Type B pancreatic cell (in vitro differentiated cells): Measurements from ENCODE around the gene RER1. TPM values are rescaled to one million over a fixed set of nuclear protein-coding genes. Genes with fewer than 3 reads are reported as not detected.
A peak's percentile ranks its signal among the peaks of the same experiment; 100 is the strongest.

Experiments used
- DNase-seq: peaks from one replicate; pipeline ENCODE4 v3.0.0; 2021; ENCODE audit warnings: mixed read lengths; ENCODE audit not compliant: unreplicated experiment; ENCODE audit errors: extremely low spot score
- H3K27ac Mint-ChIP-seq: 2 replicates; pipeline ENCODE4 v1.8.0; 2021; ENCODE audit warnings: mild to moderate bottlenecking, mixed read lengths
- H3K27me3 Mint-ChIP-seq: 2 replicates; pipeline ENCODE4 v1.8.0; 2021; ENCODE audit warnings: mixed read lengths
- H3K36me3 Mint-ChIP-seq: 2 replicates; pipeline ENCODE4 v1.8.0; 2021; ENCODE audit warnings: mixed read lengths
- H3K4me1 Mint-ChIP-seq: one replicate; pipeline ENCODE4 v1.8.0; 2021; ENCODE audit warnings: mixed read lengths; ENCODE audit not compliant: unreplicated experiment
- H3K4me3 Mint-ChIP-seq: 2 replicates; pipeline ENCODE4 v1.8.0; 2021; ENCODE audit warnings: mild to moderate bottlenecking, mixed read lengths
- H3K9me3 Mint-ChIP-seq: 2 replicates; pipeline ENCODE4 v1.8.0; 2021; ENCODE audit warnings: mixed read lengths
- CTCF ChIP-seq: fragments of 200-600 bp; sonication (generic); conservative IDR thresholded peaks from 2 replicates; pipeline ENCODE4 v1.5.0; 2021; ENCODE audit warnings: antibody characterized with exemption, mild to moderate bottlenecking
- total RNA-seq: library from RNA; stranded (reverse); gene quantifications from 2 replicates; pipeline ENCODE4 v1.2.1, GENCODE V29; 2021; ENCODE audit warnings: low replicate concordance

Gene RER1
- total RNA-seq, 1 donor from 2014 or later = 126 TPM

DNA sequence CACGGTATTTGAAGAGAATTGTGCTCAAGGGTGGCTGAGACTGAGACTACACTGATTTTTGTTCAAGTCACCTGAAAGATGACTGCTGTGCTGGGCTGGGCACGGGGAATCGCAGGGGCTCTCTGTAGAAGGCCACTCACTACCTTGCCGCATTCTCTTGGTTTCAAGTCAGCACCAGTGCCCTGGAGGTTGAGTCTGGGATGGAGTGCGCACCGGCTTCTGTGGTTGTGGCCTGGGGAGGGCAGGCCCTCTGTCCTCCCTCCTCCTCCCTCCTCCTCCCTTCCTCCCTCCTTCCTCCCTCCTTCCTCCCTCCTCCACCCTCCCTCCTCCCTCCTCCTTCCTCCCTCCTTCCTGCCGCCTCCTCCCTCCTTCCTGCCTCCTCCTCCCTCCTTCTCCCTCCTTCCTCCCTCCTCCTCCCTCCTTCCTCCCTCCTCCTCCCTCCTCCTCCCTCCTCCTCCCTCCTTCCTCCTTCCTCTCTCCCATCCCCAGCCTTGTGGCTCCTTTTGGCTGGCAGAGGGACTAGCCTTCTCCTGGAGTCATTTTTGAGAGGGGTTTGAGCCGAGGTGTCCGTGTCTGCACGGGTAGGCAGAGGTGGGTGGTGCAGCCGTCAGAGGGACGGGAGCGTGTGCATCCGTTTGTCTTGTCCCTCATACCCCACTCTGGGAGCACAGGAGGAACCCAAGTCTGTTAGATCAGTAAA lies 9.5 kb downstream of the RER1 start:
- Mint-ChIP-seq H3K27me3 (no peaks in the 10 kb centered on the region), H3K4me1 (peaks cover 6% of the 10 kb centered on the region), H3K9me3 (no peaks in the 10 kb centered on the region), H3K27ac (no peak overlapping the region), H3K4me3 (no peak overlapping the region), H3K36me3 (peaks cover 12% of the 10 kb centered on the region)
- no peak for DNase-seq
- no peak for TF ChIP-seq CTCF

DNA sequence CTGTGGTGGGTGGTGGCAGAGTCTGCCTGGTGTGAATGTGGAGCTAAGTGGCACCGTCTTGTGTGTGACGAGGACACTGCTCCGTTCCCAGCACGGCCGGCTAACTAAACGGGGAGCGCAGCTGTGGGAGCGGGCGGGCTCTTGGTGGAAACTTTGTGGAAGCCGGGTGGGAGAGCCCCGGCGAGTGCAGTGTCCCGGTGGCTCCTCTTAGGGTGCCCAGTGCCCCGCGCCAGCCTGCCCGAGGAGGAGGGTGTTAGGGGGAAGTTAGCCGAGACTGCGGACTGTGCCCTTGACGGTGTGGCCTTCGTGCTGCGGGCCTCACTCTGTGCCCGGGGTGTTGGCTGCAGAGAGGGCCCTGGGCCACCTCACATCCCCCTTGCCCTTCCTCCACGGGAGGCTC lies 10.8 kb downstream of the RER1 start:
- DNase-seq = no peak
- Mint-ChIP-seq H3K4me1 (no peaks in the 10 kb centered on the region), H3K36me3 (peaks cover 9% of the 10 kb centered on the region), H3K4me3 (no peak overlapping the region), H3K27ac (peak overlapping the region; percentile 50), H3K27me3 (no peaks in the 10 kb centered on the region), H3K9me3 (no peaks in the 10 kb centered on the region)
- TF ChIP-seq CTCF = no peak

DNA sequence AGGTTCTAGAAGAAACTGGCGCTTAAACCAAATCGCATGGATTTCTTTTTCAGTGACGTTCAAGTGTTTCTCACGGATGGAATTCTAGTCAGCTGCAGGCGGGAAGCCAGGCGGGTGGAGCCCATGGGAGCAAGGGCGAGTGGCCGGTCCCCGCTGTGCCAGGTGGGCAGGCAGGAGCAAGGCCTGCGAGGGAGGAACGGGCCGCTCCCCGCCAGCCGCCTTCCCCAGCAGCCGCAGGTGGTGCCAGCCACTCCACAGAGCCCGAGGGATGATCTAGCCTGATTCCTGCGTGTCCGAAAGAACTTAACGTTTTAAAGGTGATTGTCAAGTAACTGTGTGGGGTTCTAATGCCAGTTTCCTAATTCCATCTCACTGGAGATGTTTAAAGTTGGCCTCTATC lies 11.6 kb downstream of the RER1 start:
- H3K36me3 Mint-ChIP-seq = peaks cover 9% of the 10 kb centered on the region
- H3K4me1 Mint-ChIP-seq = no peaks in the 10 kb centered on the region
- H3K9me3 Mint-ChIP-seq = no peaks in the 10 kb centered on the region
- no peak for TF ChIP-seq CTCF
- H3K27me3 Mint-ChIP-seq = no peaks in the 10 kb centered on the region
- no peak for DNase-seq
- H3K4me3 Mint-ChIP-seq = no peak overlapping the region
- no peak overlapping the region for H3K27ac Mint-ChIP-seq

GRCh38 chr1:2404142-2404889 lies 12.7 kb downstream of the RER1 start:
- no peak overlapping the region for H3K27ac Mint-ChIP-seq
- no peak for DNase-seq
- peaks cover 5% of the 10 kb centered on the region for H3K36me3 Mint-ChIP-seq
- no peaks in the 10 kb centered on the region for H3K4me1 Mint-ChIP-seq
- no peak overlapping the region for H3K4me3 Mint-ChIP-seq
- H3K9me3 Mint-ChIP-seq = no peaks in the 10 kb centered on the region
- TF ChIP-seq CTCF = no peak
- no peaks in the 10 kb centered on the region for H3K27me3 Mint-ChIP-seq

DNA sequence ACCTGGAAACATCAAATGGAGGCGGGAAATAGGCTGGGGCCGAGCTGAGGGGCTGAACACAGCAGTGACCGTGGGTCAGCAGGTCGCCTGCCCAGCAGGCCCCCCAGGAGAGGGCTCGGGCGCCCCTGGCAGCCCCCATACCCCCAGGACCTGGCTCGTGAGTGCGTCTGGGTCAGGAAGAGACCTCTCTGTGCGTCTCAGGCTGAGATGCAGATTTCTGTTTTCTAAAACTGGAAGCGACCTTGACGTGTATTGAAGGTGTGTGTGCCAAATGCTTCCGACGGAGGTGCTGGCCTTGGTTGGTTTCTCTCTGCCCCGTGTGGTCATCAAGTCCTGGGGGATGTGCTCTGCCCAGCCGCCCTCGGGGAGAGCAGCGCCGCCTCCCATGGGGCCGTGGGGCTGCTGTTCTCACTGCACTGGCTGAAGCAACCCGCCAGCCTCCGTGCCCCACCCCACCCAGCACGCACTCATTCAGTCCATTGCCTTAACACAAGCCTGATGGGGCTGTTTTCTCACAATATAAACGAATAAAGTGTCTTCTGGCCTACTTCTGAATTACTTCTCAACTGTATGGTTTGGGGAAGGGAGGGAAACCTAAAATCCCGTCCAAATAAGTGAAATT lies 13.4 kb downstream of the RER1 start:
- no peak for DNase-seq
- Mint-ChIP-seq H3K4me3 (no peak overlapping the region), H3K9me3 (no peaks in the 10 kb centered on the region), H3K4me1 (no peaks in the 10 kb centered on the region), H3K36me3 (peaks cover 3% of the 10 kb centered on the region), H3K27me3 (no peaks in the 10 kb centered on the region), H3K27ac (no peak overlapping the region)
- no peak for TF ChIP-seq CTCF
